NOMO-1 treated with dmso at 0.1 percent for 144 hours (cell line): ENCODE data around the gene CGRRF1.

Experiments
- DNase-seq: peaks from one replicate; lab custom pipeline; 2025; ENCODE audit not compliant: unreplicated experiment; lab: John Stamatoyannopoulos, UW

Gene CGRRF1

DNA sequence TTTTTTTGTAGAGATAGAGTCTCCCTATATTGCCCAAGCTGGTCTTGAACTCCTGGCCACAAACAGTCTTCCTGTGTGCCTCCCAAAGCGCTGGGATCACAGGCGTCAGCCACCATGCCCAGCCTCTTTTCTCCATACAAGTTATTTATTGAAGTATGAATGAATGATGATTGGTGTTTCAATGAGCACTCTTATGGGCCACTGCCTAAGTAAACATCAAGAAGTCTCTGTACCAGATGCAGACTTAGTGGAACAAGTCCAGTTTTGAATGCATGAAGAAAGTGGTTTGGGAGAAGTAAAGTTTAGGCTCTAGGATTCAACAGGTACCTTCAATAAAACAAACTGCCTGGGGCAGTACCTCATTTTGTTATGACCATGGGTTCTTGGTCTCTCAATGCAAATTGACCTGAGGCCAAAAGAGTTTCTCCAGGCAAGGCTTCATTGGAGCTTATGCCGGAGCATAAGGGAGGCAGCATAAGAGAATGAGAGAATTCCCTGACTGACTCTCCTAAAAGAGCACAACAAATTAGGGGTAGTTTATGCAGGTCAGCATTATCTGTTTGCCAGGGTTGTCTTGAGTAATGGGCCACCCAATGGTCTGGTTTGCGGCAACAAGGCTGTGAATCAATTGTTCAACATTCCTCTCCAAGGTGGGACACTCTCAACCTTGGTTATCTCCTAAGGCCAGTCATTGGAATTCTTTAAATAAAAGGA is 19.8 kb upstream of the CGRRF1 start:
- DNase-seq, result no peak

DNA sequence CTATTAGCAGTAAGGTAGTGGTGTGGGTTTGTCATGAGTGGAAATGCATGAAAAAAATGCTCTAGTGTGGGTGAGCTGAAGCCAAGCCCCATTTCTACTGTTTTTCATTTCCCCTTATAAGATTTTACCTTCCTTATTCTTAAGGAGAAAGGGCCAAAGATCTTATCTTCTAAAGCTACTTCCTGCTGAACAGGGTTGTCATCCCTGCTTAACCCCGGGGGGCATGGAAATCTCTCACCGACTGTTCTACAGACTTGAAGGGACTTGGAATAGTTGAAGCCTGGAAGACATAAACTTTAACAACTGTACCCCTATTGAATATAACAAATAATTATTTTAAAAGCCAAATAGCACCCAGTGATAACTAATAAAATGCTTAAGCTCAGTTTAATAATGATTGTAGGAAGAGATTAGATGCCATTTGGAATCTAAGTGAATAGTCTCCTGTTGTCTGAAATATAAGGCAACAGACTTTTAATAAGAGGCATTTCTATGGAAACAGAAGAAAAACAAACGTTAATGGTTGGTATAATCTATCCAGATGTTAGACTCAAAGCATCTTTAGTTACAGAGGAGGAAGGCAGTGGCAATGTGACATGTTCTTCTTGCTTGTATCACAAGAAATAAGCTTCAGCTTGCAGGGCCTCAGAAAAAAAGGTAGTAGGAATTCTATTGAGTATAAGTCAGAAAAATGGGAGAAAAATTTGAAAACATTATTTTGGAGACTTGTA is 19.1 kb upstream of the CGRRF1 start:
- peak; percentile 6 for DNase-seq

DNA sequence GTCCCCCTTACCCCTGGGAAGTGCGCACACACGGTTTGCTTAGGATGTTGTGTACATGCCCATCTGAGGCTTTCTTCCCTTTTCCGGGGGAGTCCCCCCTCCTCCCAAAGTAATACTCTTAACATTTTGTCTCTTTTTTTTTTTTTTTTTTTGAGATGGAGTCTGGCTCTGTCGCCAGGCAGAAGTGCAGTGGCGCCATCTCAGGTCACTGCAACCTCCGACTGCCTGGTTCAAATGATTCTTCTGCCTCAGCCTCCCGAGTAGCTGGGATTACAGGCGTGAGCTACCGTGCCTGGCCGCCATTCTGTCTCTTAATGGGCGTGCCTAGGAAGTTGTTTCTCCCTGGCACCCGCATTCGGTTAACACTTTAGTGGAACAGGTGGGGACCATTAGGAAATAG is 16.4 kb upstream of the CGRRF1 start:
- no peak for DNase-seq

DNA sequence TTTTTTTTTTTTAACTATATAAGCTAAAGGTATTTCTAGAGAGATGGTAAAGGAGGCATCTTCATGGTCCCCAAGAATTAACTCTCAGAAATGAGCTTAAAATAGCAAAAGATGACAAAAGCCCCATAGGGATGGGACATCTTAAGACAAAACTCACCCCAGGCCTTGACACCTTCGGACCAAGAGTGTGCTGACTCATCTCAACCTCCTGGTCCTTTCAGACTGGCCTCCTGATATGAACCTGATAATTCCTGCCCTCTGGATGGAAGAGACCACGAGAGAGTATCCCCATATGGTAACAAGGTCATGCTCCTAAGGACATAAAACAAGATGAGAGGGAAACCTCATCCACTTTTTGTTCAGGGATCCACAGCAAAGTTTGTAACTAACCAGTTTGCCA is 12.5 kb upstream of the CGRRF1 start:
- DNase-seq, result no peak

DNA sequence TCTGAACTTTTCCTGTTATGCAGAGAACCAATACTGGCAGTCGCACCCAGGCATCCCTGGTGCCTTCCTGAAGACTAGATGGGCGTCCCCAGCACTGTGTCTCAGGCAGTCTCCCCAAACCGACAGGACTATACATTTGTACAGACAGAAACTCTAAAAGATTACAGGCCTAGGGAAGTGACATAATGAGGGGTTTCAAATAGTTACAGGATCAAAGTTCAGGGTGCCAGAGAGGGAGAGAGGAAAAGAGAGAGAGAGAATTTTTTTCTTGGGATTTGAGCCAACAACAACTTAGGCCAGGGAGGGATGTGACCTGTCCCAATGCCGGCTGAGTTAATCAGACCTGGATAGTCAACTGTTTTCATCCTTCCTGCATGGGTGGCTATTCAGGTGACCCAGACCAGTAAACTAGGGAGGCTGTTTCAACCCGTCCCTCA is 11.6 kb upstream of the CGRRF1 start:
- DNase-seq, result no peak

DNA sequence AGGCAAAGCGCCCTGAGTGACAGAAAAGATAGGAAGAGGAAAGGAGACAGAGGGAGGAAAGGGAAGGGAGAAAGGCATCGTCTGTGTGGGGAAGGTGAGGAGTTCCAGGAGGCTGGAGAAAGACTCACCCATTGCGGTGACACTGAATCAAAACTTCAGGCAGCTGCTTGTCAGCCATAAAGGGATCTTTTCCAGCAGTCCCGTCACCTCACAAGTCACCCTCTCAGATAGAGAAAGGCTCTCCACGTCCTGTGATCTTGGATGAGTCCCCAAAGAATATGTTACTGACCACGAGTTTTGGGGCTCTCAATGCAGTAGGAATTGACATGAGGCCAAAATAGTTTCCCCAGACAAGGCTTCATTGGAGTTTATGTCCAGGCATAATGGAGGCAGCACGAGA is 11.1 kb upstream of the CGRRF1 start:
- no peak for DNase-seq

DNA sequence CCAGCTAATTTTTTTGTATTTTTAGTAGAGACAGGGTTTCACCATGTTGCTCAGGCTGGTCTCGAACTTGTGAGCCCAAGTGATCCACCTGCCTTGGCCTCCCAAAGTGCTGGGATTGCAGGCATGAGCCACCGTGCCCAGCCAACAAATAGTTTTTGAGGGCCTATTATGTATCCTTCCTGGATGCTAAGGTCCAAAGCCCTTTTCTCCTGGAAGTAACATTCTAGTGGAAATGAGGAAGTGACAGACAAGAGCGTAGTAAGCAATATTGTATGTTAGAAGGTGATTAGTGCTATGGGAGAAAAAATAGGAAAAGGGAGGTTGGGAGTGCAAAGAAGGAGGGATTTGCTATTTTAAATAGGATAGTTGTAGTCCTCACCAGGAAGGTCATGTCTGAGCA is 9.0 kb upstream of the CGRRF1 start:
- DNase-seq, result no peak

DNA sequence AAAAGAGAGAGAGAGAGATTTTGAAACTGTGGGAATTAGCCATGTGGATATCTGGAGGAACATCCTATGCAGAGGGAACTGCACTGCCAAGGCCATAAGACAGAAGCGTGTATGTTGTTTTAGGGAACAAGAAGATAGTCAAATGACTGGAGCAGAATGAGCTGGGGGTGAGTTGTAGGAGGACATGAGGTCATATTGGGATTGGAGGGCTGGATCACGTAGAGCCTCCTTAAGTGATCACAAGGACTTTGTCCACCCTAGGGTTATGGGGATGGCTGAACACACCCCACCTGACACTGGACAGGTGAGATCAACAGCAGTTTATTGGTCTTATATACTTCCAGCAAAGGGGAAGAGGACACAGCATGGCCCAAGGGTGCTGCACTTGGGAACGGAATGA is 8.2 kb upstream of the CGRRF1 start:
- DNase-seq, result no peak

DNA sequence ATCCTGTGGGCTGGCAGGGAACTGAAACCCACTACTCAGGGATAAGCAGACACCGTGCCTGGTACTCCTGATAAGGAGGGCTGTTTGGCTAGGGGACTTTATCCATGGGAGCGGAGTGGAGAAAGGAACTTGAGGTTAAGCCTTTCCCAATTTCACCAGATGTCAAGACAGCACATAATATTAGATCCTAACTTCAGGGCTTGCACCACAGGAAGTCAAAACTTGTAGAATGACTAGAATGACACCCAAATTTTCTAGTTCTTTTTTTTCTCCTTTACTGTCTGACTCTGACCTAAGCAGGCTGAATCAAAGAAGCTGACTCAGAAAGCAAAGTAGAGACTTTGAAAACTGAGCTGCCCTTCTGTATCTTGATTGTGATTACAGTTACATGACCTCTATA is 7.1 kb upstream of the CGRRF1 start:
- peak; percentile 48 for DNase-seq

DNA sequence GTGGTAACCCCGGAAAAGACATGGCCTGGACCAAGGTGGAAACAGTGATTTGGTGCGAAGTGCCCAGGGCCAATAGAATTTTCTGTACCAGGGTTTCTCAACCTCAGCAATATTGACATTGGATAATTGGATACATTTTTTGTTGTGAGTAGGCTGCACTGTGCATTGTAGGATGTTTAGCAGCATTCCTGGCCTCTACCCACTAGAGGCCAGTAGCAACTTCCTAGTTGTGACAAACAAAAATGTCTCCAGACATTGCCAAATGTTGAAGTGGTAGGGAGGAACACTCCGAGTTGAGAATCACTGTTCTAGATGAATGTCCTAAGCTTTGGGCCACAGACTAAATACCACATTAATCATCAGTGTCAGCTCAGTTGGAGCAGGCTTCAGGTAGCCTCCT is 6.2 kb upstream of the CGRRF1 start:
- no peak for DNase-seq

DNA sequence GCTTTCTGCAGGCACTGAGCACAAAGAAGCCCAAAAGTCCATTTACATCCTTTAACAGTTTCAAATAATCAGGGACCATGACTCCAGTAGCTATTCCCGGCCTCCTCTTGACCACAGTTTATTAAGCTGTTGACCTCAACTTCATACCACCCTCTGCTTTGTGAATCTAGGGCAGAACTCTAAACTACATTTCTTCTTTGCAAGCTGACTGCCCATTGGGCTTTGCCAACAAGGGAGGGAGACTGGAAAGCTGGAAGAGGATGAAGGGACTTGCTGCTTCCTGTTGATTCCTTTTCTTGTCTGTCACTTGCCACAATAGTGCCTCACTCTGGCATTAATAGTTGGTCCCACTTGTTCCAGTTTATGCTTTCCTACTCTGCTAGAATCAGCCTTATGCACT is 2.7 kb downstream of the CGRRF1 start:
- DNase-seq, result no peak

DNA sequence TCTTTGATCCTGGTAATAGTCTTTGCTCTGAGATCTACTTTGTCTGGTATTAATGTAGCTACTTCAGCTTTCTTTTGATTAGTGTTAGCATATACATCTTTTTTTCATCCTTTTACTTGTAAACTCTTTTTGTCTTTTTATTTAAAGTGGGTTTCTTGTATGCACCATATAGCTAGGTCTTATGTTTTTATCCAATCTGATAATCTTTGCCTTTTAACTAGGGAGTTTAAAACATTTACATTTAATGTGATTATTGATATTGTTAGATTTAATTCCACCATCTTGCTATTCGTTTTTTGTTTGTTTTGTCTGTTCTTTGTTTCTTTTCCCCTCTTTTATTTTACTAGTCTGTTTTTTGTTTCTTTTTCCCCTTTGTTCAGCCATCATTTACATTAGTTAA is 6.0 kb downstream of the CGRRF1 start:
- no peak for DNase-seq

DNA sequence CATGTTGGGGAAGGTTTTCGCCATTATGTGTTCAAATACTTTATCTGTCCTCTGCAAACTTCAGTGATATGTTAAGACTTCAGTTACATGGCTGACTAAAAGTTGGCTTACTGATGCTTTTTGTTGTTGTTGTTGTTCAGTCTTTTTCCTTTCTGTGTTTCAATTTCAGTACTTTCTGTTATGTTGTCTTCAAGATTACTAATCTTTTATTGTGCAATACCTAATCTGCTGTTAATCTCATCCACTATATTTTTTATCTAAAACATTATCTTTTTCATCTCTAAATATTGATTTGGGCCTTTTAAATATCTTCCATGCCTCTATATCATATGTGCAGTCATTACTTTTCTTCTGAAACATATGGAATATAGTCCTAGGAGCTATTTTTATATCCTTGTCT is 7.0 kb downstream of the CGRRF1 start:
- no peak for DNase-seq

DNA sequence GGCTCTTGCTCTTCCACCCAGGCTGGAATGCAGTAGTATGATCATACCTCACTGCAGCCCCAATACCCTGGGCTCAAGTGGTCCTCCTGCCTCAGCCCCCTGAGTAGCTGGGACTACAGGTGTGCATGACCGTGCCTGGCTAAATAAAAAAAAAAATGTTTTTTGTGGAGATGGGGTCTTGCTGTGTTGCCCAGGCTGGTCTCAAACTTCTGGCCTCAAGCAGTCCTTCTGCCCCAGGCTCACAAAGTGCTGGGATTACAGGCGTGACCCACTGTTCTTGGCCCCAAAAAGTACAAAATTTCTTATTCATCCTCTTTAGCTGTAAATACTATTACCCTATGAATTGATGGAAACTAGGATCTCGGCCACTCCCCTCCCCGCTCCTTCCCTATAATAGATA is 14.7 kb downstream of the CGRRF1 start:
- no peak for DNase-seq

DNA sequence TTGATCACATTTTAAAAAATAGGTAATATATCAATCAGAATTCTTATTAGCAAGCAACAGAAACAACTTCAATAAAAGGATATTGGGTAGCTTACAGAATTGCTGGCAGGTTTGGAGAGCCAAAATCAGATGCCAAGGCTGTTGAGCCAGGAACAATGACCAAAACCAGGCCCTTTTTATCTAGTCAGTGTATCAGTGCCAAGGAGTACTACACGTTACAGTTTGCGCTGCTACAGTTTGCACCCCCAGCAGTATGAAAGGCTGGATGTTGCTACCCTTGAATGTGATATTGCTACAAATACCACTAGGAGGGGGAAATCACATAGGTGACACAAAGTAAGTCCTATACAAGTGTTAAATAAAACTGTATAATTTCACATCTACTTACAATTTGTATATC is 19.3 kb downstream of the CGRRF1 start:
- no peak for DNase-seq

DNA sequence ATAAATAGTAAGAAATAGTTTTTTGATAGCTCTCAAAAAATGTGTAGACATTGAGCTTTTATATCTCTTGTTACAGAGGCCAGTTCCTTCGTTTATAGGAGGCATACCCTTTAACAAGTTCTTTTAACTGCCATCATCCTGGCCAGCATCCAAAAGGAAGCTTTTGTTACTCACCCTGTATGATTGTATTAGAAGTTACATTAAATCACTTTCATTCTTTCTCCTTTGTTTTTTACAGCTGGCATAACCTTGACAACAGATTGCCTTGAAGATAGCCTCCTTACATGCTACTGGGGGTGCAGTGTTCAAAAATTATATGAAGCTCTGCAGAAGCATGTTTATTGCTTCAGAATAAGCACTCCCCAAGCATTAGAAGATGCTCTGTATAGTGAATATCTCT is 20.1 kb downstream of the CGRRF1 start:
- no peak for DNase-seq

DNA sequence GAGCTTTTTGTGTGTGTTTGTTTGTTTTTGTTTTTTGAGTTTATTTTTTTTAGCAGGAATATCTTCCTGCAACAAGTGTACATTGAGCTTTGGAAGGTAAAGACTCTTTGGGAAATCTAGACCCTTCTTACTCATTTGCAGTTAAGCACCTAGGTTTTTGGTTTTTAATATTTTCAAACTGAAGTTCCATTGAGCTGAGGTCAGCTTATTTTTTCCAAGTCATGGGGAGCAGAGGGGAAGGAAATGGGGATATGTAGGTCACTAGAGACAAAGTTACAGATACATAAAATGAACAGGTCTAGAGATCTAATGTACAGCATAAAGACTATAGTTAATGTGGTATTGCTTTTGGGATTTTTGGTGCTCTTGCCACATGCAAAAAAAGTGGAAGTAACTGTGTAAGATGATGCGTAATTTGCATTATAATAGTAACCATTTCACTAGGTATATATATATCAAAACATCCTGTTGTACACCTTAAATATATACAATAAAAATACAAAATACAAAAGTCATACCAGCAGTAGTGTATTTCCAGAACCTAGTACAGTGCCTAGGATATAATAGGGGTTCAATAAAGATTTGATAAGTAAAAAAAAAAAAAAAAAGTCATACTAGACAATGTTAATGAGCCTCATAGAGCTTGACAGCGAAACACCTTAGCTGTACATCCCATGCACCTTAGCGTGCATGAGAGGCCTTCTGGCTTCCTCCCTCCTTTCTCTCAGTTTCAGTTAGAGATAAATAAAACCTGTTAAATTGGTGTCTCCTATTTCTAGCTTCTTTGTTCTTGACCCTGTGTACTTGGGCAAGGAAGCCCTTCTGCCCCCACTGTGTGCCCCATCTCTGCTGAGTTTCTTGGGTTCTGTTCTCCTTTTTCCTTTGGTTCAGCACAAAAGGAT is 22.7 kb downstream of the CGRRF1 start:
- DNase-seq, result no peak

DNA sequence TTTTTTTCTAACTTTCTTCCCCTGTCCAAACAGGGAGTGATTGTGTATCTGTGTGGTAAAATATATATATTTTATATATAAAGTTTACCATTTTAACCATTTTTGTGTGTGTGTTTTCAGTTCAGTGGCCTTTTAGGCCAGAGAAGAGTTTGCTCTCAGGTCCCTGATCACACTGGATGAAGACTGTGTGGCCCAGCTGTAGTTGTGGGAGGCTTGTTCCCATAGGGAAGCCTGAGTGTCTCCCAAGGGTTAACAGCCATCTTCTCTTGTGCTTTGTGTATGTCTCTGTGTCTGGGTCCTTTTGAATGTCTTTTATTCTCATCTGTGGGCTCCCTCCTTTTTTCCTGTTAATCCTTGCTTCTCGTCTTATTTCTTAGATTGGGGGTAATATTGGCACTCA is 23.4 kb downstream of the CGRRF1 start:
- DNase-seq, result no peak

DNA sequence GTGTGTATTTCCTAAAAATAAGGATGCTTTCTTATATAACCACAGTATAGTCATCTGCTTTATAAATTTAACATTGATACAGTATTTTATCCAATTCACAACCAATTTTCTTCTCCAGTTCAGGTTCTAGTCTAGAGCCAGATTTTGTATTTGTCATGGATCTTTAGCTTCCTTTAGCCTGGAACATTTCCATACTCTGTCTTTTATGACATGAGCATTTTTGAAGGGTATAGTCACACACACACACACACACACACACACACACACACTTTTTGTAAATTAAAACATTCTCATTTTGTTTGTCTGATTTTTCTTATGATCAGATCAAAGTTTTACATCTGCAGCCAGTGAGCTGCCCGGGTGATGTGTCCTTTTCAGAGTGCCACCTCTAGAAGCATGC is 25.4 kb downstream of the CGRRF1 start:
- no peak for DNase-seq

DNA sequence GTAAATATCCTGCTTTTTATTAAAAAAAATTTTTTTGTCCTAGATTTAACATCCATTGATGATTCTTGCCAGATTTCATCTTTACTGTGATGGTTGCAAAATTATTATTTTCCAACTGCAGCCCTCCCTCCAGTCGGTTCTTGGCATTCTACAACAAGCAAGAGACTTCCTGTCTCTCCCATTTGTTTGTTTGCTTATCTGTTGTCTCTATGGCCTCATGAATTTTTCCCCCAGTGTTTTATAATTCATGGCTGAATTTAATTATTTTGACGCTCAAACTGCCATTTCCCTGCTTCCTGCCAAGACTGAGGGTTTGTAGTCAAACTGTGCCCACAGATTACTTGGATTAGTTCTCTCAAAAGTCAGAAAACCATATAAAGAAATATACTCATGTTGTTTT is 25.9 kb downstream of the CGRRF1 start:
- no peak for DNase-seq

DNA sequence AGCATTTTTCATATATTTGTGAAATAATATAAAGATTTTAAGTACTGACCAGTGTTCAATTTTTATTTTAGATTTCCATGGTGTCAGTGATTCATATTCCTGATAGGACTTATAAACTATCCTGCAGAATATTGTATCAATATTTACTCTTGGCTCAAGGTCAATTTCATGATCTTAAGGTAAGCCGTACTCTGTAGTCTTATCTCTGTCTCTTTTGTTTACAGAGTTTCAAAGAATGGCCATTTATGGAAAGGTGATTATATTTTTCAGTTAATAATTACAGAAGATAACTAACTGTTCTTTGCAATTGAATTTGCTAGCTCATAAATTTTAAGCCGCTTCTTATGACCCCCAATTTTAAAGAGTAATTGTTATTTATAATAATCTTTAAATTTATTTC is 27.9 kb downstream of the CGRRF1 start:
- DNase-seq, result no peak

DNA sequence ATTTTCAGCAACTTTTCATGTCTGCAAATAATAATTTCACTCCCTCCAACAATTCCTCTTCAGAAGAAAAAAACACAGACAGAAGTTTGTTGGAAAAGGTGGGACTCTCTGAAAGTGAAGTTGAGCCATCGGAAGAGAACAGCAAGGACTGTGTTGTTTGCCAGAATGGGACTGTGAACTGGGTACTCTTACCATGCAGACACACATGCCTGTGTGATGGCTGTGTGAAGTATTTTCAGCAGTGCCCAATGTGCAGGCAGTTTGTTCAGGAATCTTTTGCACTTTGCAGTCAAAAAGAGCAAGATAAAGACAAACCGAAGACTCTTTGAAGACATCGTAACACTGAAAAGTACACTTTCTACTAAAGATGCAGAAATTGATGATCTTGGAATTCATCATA is 28.3 kb downstream of the CGRRF1 start:
- DNase-seq, result no peak
